Measurements from ENCODE around the gene CEP57L1. TPM values are rescaled to one million over a fixed set of nuclear protein-coding genes. Genes with fewer than 3 reads are reported as not detected.
"Not testable (repeated sequence)": the region's sequence is repeated elsewhere in the genome, so short reads cannot be mapped to it uniquely, and the experiment has no call there.

Gene CEP57L1
- total RNA-seq, 1 donor from 2014 or later = 6.2 TPM

GRCh38 chr6:109184638-109185037 is 89.3 kb downstream of the CEP57L1 start:
- Histone ChIP-seq H3K27me3 (ENCODE audit: low read depth) (peaks cover 20% of the 10 kb centered on the region), H3K4me1 (peaks cover 11% of the 10 kb centered on the region), H3K27ac (replicated peaks) (no peak overlapping the region), H3K4me3 (no peak overlapping the region), H3K36me3 (no peaks in the 10 kb centered on the region), H3K9me3 (replicated peaks) (no peaks in the 10 kb centered on the region)
- TF ChIP-seq CTCF (IDR thresholded peaks at IDR 0.05; ENCODE audit: borderline replicate concordance) = no peak
- DNase-seq = no peak
- intact Hi-C loops (cut with micrococcal nuclease) = no loop called here

- Histone ChIP-seq H3K27me3 (ENCODE audit: low read depth) (peaks cover 13% of the 10 kb centered on the region), H3K4me1 (peaks cover 11% of the 10 kb centered on the region), H3K4me3 (no peak overlapping the region), H3K36me3 (no peaks in the 10 kb centered on the region), H3K9me3 (replicated peaks) (no peaks in the 10 kb centered on the region), H3K27ac (replicated peaks) (no peak overlapping the region)
- no peak for TF ChIP-seq CTCF (IDR thresholded peaks at IDR 0.05; ENCODE audit: borderline replicate concordance)
- no peak for DNase-seq
- intact Hi-C loops (cut with micrococcal nuclease) = loop anchor here (2.0 kb wide), 1 partner anchor 193 kb away; no protein-coding TSS in a partner anchor
Measured at GRCh38 chr6:109186012-109186411, 90.7 kb downstream of the CEP57L1 start.

- H3K4me3 ChIP-seq = no peak overlapping the region
- H3K4me1 ChIP-seq = peaks cover 6% of the 10 kb centered on the region
- no peaks in the 10 kb centered on the region for H3K36me3 ChIP-seq
- intact Hi-C loops (cut with micrococcal nuclease) = loop anchor here (2.0 kb wide), 1 partner anchor 191 kb away; no protein-coding TSS in a partner anchor
- no peak overlapping the region for H3K27ac ChIP-seq (replicated peaks)
- peak; percentile 95 for TF ChIP-seq CTCF (IDR thresholded peaks at IDR 0.05; ENCODE audit: borderline replicate concordance)
- DNase-seq = peak; percentile 20
- peaks cover 8% of the 10 kb centered on the region for H3K9me3 ChIP-seq (replicated peaks)
- H3K27me3 ChIP-seq (ENCODE audit: low read depth) = peaks cover 13% of the 10 kb centered on the region
Measured at GRCh38 chr6:109187399-109188114, 92.2 kb downstream of the CEP57L1 start.

GRCh38 chr6:109188115-109188411 is 92.8 kb downstream of the CEP57L1 start:
- H3K27me3 ChIP-seq (ENCODE audit: low read depth) = peaks cover 13% of the 10 kb centered on the region
- no peak overlapping the region for H3K4me3 ChIP-seq
- TF ChIP-seq CTCF (IDR thresholded peaks at IDR 0.05; ENCODE audit: borderline replicate concordance) = no peak
- H3K9me3 ChIP-seq (replicated peaks) = peaks cover 8% of the 10 kb centered on the region
- intact Hi-C loops (cut with micrococcal nuclease) = no loop called here
- H3K36me3 ChIP-seq = no peaks in the 10 kb centered on the region
- H3K4me1 ChIP-seq = peaks cover 1% of the 10 kb centered on the region
- no peak overlapping the region for H3K27ac ChIP-seq (replicated peaks)
- no peak for DNase-seq

- DNase-seq; H3K9me3 ChIP-seq (replicated peaks); intact Hi-C loops (cut with micrococcal nuclease); H3K4me1 ChIP-seq; H3K36me3 ChIP-seq; H3K27me3 ChIP-seq (ENCODE audit: low read depth); H3K27ac ChIP-seq (replicated peaks); H3K4me3 ChIP-seq: not testable (repeated sequence)
Measured at GRCh38 chr6:109191368-109191767, 96.1 kb downstream of the CEP57L1 start.

GRCh38 chr6:109192865-109193264 is 97.6 kb downstream of the CEP57L1 start:
- H3K4me3 ChIP-seq = no peak overlapping the region
- H3K27me3 ChIP-seq (ENCODE audit: low read depth) = no peaks in the 10 kb centered on the region
- H3K9me3 ChIP-seq (replicated peaks) = peaks cover 8% of the 10 kb centered on the region
- H3K4me1 ChIP-seq = no peaks in the 10 kb centered on the region
- DNase-seq = no peak
- no peaks in the 10 kb centered on the region for H3K36me3 ChIP-seq
- TF ChIP-seq CTCF (IDR thresholded peaks at IDR 0.05; ENCODE audit: borderline replicate concordance) = no peak
- H3K27ac ChIP-seq (replicated peaks) = no peak overlapping the region
- intact Hi-C loops (cut with micrococcal nuclease) = no loop called here

Data from left ventricle myocardium inferior (tissue), 1 donor.